ENCODE data around the gene NR1I3. TPM values are rescaled to one million over a fixed set of nuclear protein-coding genes. Genes with fewer than 3 reads are reported as not detected.

The NR1I3 gene
- not detected in 2 replicates for total RNA-seq

GRCh38 chr1:161238039-161238473, at the start of gene NR1I3:
Gene NR1I3 (minus strand): TSS chr1:161238203. CDS start chr1:161236565, 1,638 bp downstream.

GRCh38 chr1:161258439-161259344, 20.7 kb upstream of the NR1I3 start, which contains the start of gene PCP4L1:
Gene PCP4L1 (plus strand): TSS chr1:161258745. CDS start chr1:161258975, 230 bp downstream.

GRCh38 chr1:161225534-161226319, 12.3 kb downstream of the NR1I3 start, which contains the start of gene TOMM40L:
Gene TOMM40L (plus strand): TSS chr1:161226060. CDS start chr1:161226490, 430 bp downstream.

GRCh38 chr1:161215076-161215475, 22.9 kb downstream of the NR1I3 start, which contains the start of gene FCER1G:
Gene FCER1G (plus strand): TSS chr1:161215295. CDS start chr1:161215322, 27 bp downstream.

GRCh38 chr1:161201836-161202712, 35.9 kb downstream of the NR1I3 start, which contains the start of gene NDUFS2:
Gene NDUFS2 (plus strand): TSS chr1:161202367. CDS start chr1:161202386, 19 bp downstream.

GRCh38 chr1:161198897-161199431, 39.0 kb downstream of the NR1I3 start, which contains the start of gene ADAMTS4:
Gene ADAMTS4 (minus strand): TSS chr1:161199054. CDS start chr1:161198627, 427 bp downstream.

Other genes with a start within 250 kb of the NR1I3 start
- gene F11R, start 217.1 kb downstream of the NR1I3 start, total RNA-seq: 97.3 and 126 TPM in 2 replicates
- 123 and 299 TPM in 2 replicates for gene TSTD1, start 199.2 kb downstream of the NR1I3 start, total RNA-seq
- 20.1 and 30.0 TPM in 2 replicates for gene USF1, start 192.2 kb downstream of the NR1I3 start, total RNA-seq
- not detected in 2 replicates for gene ARHGAP30, start 168.3 kb downstream of the NR1I3 start, total RNA-seq
- 0.23 and 2.9 TPM in 2 replicates for gene NECTIN4, start 148.6 kb downstream of the NR1I3 start, total RNA-seq
- gene KLHDC9, start 139.8 kb downstream of the NR1I3 start, total RNA-seq: 0.68 and 2.7 TPM in 2 replicates
- 71.9 and 125 TPM in 2 replicates for gene PFDN2, start 120.2 kb downstream of the NR1I3 start, total RNA-seq
- gene NIT1, start 120.1 kb downstream of the NR1I3 start, total RNA-seq: 39.4 and 42.0 TPM in 2 replicates
- gene DEDD, start 105.5 kb downstream of the NR1I3 start, total RNA-seq: 21.9 and 23.2 TPM in 2 replicates
- gene UFC1, start 84.2 kb downstream of the NR1I3 start, total RNA-seq: 48.9 and 74.6 TPM in 2 replicates
- 7.7 and 8.5 TPM in 2 replicates for gene USP21, start 78.7 kb downstream of the NR1I3 start, total RNA-seq
- gene PPOX, start 71.8 kb downstream of the NR1I3 start, total RNA-seq: 8.4 and 18.0 TPM in 2 replicates
- gene B4GALT3, start 60.7 kb downstream of the NR1I3 start, total RNA-seq: 36.7 TPM in 2 replicates
- gene ADAMTS4, start 39.1 kb downstream of the NR1I3 start, total RNA-seq: 0.08 and 1.5 TPM in 2 replicates
- 120 and 122 TPM in 2 replicates for gene NDUFS2, start 35.8 kb downstream of the NR1I3 start, total RNA-seq
- 0.70 TPM in 1 of 2 replicates, not detected in the other for gene FCER1G, start 22.9 kb downstream of the NR1I3 start, total RNA-seq
- gene APOA2, start 14.6 kb downstream of the NR1I3 start, total RNA-seq: not detected in 2 replicates
- 10.1 and 16.2 TPM in 2 replicates for gene TOMM40L, start 12.1 kb downstream of the NR1I3 start, total RNA-seq
- gene PCP4L1, start 20.5 kb upstream of the NR1I3 start, total RNA-seq: not detected in 2 replicates
- gene MPZ, start 71.8 kb upstream of the NR1I3 start, total RNA-seq: 0.61 and 0.86 TPM in 2 replicates
- gene SDHC, start 76.2 kb upstream of the NR1I3 start, total RNA-seq: 29.3 and 39.3 TPM in 2 replicates
- gene CFAP126, start 129.7 kb upstream of the NR1I3 start, total RNA-seq: not detected in 2 replicates